A673 (cell line): Measurements from ENCODE around the gene TCF25. TPM values are rescaled to one million over a fixed set of nuclear protein-coding genes. Genes with fewer than 3 reads are reported as not detected.

Experiments
- BruUV-seq: library from RNA; stranded (reverse); fragments of 400-500 nt; replicated peaks from 2 replicates; lab custom pipeline; 2021; lab: Mats Ljungman, UMichigan
- CTCF ChIA-PET: fragments of 300-600 bp; sonication (Branson Sonifier 250); formaldehyde crosslinking; loops from one replicate; lab custom pipeline; 2022; ENCODE audit warnings: antibody characterized with exemption; lab: Charles Lee
- POLR2A ChIA-PET: fragments of 300-600 bp; sonication (Branson Sonifier 250); formaldehyde crosslinking; loops from one replicate; lab custom pipeline; 2022; ENCODE audit warnings: antibody characterized with exemption; ENCODE audit not compliant: low non-redundant PET; lab: Charles Lee
- DNase-seq: peaks from one replicate; pipeline ENCODE4 v3.0.0-alpha.2; 2015; ENCODE audit warnings: low spot score
- H3K27ac ChIP-seq: fragments of 200-600 bp; sonication (generic); 2 replicates; pipeline ENCODE4 v1.5.1; 2016; ENCODE audit warnings: mixed run types, low read depth, mild to moderate bottlenecking, mixed read lengths, antibody characterized with exemption, low read length; ENCODE audit not compliant: poor library complexity, severe bottlenecking
- H3K27me3 ChIP-seq: fragments of 200-600 bp; sonication (generic); replicated peaks from 2 replicates; pipeline ENCODE4 v1.6.1; 2017; ENCODE audit warnings: mixed run types, low read depth, mild to moderate bottlenecking, mixed read lengths, antibody characterized with exemption, low read length; ENCODE audit not compliant: insufficient read depth, poor library complexity
- H3K36me3 ChIP-seq: fragments of 200-600 bp; sonication (generic); 2 replicates; pipeline ENCODE4 v1.6.1; 2016; ENCODE audit warnings: mixed run types, mild to moderate bottlenecking, mixed read lengths, antibody characterized with exemption, low read length; ENCODE audit not compliant: insufficient read depth, poor library complexity, severe bottlenecking
- H3K4me1 ChIP-seq: fragments of 200-600 bp; sonication (generic); 2 replicates; pipeline ENCODE4 v1.6.1; 2017; ENCODE audit warnings: mixed run types, mild to moderate bottlenecking, mixed read lengths, antibody characterized with exemption, low read length; ENCODE audit not compliant: insufficient read depth, poor library complexity, severe bottlenecking
- H3K4me3 ChIP-seq: fragments of 200-600 bp; sonication (generic); 2 replicates; pipeline ENCODE4 v1.5.1; 2016; ENCODE audit warnings: low read depth, mixed run types, mild to moderate bottlenecking, mixed read lengths, low read length; ENCODE audit not compliant: poor library complexity, severe bottlenecking
- H3K9me3 ChIP-seq: fragments of 200-600 bp; sonication (generic); 2 replicates; pipeline ENCODE4 v1.6.1; 2016; ENCODE audit warnings: mixed run types, low read depth, mild to moderate bottlenecking, mixed read lengths, antibody characterized with exemption, low read length; ENCODE audit not compliant: poor library complexity, severe bottlenecking
- CTCF ChIP-seq: fragments of 300-800, 200-600 bp; sonication (generic); conservative IDR thresholded peaks from 2 replicates; pipeline ENCODE4 v1.5.1; 2017; ENCODE audit warnings: low read depth, mild to moderate bottlenecking, antibody characterized with exemption, low read length, moderate library complexity, mixed read lengths
- EZH2 ChIP-seq: fragments of 200-600 bp; sonication (generic); IDR thresholded peaks from 2 replicates; pipeline ENCODE4 v1.6.1; 2017; ENCODE audit warnings: borderline replicate concordance, low read depth, mild to moderate bottlenecking, mixed read lengths, antibody characterized with exemption, low read length; ENCODE audit not compliant: poor library complexity, severe bottlenecking
- intact Hi-C: fragments of 100-400 bp; cut with micrococcal nuclease; formaldehyde crosslinking; loops from one replicate; pipeline ENCODE4 v1.10.0; 2022; ENCODE audit not compliant: unreplicated experiment
- total RNA-seq: library from RNA; stranded (reverse); gene quantifications from 2 replicates; pipeline ENCODE4 v1.2.3, GENCODE V29; 2021

TCF25 gene
- total RNA-seq, 1 experiment from 2014 or later, result 190 TPM

DNA sequence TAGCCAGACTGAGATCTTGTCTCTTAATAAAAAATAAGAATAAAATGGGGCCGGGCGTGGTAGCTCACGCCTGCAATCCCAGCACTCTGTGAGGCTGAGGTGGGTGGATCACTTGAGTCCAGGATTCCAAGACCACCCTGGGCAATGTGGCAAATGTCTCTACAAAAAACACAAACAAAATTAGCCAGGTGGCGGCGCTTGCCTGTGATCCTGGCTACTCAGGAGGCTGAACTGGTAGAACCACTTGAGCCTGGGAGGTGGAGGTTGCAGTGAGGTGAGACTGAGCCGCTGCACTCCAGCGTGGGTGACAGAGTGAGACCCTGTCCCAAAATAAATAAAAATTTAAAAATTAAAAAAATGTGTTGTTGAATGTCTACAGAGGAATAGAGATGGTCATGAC is 72.3 kb downstream of the TCF25 start:
- H3K27ac ChIP-seq, result no peak overlapping the region
- TF ChIP-seq EZH2 (no peak), CTCF (no peak)
- intact Hi-C loops, result no loop called here
- POLR2A ChIA-PET, result no interaction called here
- CTCF ChIA-PET, result no interaction called here
- DNase-seq, result no peak
- H3K36me3 ChIP-seq, result no peaks in the 10 kb centered on the region
- no peaks in the 10 kb centered on the region for H3K27me3 ChIP-seq
- no TSS peak for BruUV-seq
- H3K4me3 ChIP-seq, result no peak overlapping the region
- H3K4me1 ChIP-seq, result no peaks in the 10 kb centered on the region
- no peaks in the 10 kb centered on the region for H3K9me3 ChIP-seq

DNA sequence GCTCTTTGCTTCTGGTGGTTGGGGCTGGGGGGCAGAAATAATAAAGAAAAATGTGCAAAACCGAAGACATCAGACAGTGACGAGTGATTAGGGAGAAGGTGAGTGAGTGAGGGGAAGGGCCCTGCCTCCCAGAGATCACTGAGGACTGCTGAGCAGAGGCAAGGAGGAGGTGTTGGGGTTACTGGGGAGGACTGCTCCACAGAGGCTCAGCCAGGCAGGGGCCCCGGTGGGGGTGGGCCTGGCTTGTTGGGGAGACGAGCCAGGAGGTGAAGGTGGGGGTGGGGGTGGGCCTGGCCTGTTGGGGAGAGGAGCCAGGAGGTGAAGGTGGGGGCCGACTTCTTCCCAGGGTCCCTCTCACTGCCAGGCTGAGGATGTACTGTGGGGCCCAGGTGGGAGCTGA is 73.1 kb downstream of the TCF25 start:
- H3K27ac ChIP-seq, result no peak overlapping the region
- no peaks in the 10 kb centered on the region for H3K9me3 ChIP-seq
- intact Hi-C loops, result no loop called here
- CTCF ChIA-PET, result no interaction called here
- TF ChIP-seq CTCF (no peak), EZH2 (no peak)
- H3K27me3 ChIP-seq, result no peaks in the 10 kb centered on the region
- H3K4me3 ChIP-seq, result no peak overlapping the region
- no peak for DNase-seq
- no TSS peak for BruUV-seq
- POLR2A ChIA-PET, result no interaction called here
- no peaks in the 10 kb centered on the region for H3K4me1 ChIP-seq
- H3K36me3 ChIP-seq, result no peaks in the 10 kb centered on the region

GRCh38 chr16:89949121-89949742 is 75.8 kb downstream of the TCF25 start:
- intact Hi-C loops, result no loop called here
- no peak for DNase-seq
- no TSS peak for BruUV-seq
- ChIA-PET POLR2A (no interaction called here), CTCF (interaction anchor here (0.7 kb wide), 1 partner anchor 135 kb away, joined by 4 read pairs; no protein-coding TSS in a partner anchor)
- peak overlapping the region; percentile 71 for H3K4me3 ChIP-seq
- H3K27ac ChIP-seq, result peak overlapping the region; percentile 42
- TF ChIP-seq EZH2 (no peak), CTCF (no peak)
- no peaks in the 10 kb centered on the region for H3K36me3 ChIP-seq
- H3K27me3 ChIP-seq, result no peaks in the 10 kb centered on the region
- no peaks in the 10 kb centered on the region for H3K9me3 ChIP-seq
- no peaks in the 10 kb centered on the region for H3K4me1 ChIP-seq
